SK-N-DZ (cell line): Measurements from ENCODE around the gene WFIKKN1.

Experiments used
- DNase-seq: peaks from one replicate; pipeline ENCODE4 v3.0.0-alpha.2; 2015; ENCODE audit warnings: low spot score

Gene WFIKKN1

DNA sequence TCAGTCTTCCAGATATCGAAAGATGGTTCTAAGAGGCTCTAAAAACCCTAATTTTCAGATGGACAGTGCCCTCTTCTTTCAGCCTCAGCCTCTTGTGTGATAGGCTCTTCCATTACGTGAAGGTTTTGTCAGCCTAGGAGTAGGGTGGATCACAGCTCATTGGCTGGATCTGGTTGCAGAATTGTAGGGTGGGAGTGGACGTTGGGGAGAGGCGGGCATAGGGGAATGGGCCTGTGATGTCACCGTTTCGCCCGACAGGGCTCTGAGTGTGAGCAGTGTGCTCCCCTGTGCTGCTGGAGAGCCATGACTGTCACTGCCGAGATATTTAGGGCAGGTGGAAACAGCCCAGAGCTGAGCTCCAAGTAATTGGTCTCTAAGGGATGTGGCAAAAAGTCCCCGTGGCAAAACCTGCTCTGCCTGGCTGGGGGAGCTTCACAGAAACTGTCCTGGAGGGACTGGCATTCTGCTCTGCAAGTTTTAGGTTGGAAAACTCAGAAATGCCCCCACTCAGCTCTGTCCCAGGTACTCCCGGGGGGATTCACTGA, 6.2 kb upstream of the WFIKKN1 start:
- peak; percentile 78 for DNase-seq

DNA sequence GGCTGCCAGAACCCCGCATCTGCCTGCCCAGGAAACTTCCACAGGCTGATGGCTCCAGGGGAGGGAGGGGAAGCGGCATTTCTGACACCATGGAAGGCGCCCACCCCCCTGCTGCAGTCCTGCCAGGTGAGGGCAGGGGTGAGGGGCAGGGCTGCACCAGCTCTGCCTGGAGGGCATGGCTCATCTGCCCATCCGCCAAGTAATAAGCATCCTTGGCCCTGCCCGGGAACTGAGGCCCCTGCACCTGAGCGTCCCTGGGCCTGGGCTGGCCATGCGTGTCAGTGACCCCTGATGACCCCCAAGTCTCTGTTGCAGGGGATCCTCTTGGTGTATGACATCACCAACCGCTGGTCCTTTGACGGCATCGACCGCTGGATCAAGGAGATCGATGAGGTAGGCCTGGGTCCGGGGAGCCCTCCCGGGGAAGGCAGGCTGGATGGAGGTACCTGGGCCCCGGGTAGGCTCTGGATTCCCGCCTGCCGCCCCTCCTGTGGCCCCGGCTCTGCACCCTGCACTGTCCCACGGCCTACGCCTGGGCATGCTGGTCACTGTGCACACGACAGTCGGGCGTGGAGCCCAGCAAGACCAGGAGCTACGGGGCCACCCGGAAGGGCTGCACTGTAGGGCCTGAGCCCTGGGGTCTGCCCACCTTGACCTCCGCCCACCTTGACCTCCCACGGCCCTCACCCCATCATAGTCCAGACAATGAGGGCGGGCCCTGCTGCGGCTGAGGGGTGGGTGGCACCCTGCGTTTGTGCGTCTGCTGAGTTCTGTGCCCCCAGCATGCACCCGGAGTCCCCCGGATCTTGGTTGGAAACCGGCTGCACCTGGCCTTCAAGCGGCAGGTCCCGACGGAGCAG, 5.4 kb upstream of the WFIKKN1 start:
- no peak for DNase-seq

DNA sequence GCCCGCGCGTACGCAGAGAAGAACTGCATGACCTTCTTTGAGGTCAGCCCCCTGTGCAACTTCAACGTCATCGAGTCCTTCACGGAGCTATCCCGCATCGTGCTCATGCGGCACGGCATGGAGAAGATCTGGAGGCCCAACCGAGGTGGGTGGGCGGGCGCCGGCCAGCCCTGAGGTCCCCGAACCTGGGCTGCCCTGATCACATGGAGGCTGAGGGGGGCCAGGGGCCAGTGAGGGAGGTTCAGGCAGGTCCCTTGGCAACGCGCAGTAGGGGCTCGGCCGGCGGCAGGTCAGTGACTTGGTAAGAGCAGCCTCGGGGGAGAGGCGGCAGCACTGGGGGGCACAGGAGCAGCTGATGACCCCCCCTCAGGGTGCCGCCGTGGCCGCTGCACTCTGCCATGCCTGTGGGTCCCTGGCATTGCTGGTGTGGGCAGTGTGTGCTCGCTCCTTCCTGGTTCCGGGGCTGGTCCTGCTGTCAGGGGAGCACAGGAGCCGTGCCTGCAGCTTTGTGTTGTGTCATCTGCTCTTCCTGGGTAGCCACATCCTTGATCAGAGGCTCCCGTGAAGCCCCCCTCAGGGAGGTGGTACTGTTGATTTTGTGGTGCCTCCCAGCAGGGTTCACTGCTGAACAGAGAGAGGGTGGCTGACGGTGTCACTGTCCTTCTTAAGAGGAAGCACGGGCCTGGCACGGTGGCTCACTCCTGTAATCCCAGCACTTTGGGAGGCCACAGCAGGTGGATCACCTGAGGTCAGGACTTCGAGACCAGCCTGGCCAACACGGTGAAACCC, 4.6 kb upstream of the WFIKKN1 start:
- DNase-seq = no peak

- DNase-seq = no peak
These were observed 3.9 kb upstream of the WFIKKN1 start for GRCh38 chr16:626787-627453.

DNA sequence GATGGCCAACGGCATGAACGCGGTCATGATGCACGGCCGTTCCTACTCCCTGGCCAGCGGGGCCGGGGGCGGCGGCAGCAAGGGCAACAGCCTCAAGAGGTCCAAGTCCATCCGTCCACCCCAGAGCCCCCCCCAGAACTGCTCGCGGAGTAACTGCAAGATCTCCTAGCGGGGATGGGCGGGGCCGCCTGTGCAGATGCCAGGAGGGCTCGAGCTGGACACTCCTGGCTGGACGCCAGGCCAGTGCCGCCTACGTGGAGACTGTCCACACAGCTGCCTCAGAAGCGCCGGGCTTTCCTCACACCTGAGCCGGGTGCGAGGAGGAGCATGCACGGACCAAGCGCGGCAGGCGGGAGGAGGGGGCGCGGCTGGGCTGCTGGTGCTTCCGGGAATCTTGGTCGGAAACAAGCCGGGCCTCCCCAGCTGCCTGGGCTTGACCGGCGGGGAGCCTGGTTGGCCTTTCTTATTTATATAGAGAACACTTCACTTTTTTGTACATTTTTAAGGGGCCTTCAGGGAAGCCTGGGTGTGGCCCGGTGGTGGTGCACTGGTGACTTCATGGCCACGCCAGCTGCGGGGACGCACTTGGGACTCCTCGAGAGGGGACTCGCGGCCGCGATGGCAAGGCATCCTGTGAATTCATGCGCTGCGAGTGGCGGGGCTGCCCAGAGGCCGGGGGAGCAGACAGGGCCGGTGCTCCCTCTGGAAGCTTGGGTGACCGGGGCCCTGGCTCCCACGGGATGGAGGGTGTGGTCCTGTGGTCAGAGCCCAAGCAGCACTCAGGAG, 3.1 kb upstream of the WFIKKN1 start:
- DNase-seq = no peak

DNA sequence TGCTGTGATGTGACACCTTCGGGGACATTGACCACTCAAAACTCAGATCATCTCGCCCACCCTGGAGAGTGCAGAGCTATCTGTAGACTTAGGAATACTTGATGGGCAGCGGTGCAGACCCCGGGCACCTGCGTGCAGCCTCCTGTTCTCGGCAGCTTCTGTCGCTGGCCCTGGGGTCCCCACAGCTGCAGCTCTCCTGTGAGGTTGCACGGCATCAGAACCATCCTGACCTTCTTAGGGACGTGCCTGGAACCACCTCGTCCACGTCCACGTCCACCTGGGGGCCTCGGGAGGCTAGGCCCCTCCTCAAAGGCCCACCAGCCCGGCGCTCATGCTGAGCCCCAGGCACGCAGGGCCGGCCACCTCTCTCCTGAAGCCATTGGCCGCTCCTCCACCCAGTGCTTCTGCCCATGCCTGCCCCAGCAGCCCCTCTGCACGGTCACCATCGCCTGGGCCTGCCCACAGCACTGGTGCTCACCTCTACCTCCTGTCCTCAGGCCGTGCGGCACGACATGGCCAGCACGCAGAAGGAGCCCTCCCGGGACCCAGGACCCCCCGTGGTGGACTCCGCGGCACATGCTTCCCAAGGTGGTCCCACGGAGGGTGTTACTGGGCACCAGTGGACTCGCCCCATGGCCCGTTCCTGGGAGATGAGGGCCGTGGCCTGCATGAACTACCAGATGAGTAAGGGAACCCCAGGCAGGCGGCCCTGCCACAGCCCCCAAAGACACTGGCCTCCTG, 2.3 kb upstream of the WFIKKN1 start:
- DNase-seq = no peak

DNA sequence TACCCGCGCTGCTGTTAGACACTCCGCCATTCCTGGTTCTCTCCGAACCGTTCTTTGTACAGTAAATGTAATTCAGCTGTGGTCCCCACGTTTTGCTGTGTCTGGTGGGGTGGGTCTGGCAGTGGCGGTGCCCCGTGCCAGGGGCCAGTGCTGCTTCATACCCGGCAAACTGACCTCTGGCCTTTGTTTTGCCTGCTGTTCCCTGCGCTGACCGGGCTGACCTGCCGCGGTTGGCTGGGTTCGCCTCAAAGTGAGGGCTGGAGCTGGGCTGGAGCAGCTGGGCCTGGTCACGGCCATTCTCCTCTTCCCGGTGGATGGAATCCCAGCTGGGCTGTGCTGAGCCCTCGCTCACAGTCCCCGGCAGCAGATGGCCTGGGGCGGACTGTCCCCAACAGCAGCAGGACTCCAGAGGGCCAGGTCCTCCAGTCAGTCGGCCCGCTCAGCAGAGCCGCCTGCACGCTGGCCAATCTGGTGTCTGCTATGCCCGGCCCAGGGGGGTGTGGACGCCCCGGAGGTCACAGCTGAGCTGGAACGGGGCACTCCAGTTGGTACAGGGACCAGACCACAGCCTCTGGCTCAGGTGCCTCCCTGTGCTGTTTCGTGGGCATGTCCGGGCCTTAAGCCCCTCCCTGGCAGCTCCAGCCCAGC, 1.5 kb upstream of the WFIKKN1 start:
- DNase-seq = peak; percentile 82

DNA sequence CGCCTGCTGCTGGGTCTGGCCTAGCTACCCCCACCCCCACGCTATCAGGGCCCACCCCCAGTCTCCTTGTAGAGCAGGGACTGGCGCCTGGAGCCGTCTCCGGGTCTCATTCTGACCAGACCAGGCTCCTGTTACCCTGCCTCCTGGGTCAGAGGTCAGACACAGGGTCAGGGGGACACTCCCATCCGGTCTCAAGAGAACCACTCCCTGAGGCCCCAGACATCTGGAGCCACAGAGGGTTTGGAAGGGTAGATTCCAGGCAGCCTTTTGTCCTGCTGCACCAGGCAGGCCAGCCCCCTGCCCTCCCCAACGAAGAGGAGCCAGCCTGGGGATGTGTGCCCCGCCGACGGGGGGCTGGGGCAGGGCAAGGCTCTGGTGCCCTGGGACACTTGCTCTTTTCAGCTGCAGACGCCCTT, 944 bp upstream of the WFIKKN1 start:
- no peak for DNase-seq

DNA sequence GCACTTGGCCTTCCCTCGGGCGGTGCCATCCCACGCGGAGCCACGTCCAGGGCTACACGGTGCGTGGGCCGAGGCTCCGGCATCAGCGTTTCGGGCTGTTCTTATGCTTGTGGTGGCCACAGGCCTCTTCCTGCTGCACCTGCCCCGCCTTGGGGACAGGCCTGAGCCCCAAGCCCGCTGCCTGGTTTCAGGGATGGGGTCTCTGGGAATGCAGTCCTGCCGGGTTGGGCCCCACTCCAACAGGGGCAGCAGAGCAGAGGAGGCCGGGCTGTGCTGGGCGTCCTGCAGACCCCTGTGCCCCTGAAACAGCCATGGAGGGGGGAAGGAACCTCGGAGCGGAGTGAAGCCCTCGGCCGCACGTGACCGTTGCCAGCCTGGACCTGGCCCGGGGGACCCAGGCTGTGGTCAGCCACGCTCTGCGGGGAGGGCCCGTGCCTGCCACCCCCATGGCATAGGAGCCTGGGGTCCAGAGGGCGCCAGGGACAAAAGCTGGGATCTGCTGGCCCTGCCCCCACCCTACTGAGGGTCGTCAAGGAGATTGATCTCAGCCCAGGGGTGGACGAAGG, 453 bp upstream of the WFIKKN1 start:
- peak; percentile 44 for DNase-seq

GRCh38 chr16:631808-632358, 1.1 kb downstream of the WFIKKN1 start:
- DNase-seq = no peak

GRCh38 chr16:632486-633335, 1.9 kb downstream of the WFIKKN1 start:
- DNase-seq = no peak

GRCh38 chr16:633336-634050, 2.7 kb downstream of the WFIKKN1 start:
- no peak for DNase-seq

DNA sequence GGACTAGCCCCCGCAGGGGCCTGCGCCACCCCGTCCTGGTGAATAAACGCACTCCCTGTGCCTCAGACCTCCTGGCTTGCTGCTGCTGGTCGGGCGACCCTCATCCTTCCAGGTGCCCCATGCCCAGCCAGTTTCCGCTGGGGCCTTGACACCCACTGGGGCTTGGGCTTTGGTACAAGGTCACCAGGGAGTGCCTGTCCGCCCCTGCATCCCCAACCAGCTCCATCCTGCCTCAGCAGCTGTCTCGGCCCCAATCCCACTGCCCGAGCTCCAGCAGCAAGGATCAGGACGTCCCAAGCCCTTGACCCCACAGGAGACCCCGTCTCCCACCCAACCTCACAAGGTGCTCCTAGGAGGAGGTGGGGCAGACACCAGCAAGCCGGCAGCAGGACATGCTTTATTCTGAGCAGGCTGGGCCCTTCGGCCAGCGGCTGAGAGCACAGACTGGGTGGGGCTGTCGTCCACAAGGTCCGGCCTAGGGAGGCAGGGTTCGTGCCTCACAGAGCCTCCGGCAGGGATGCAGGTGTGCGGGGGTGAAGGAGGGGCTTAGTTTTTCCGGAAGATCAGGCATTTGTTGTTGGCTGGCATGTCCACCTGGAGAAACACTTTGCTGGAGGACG, 3.4 kb downstream of the WFIKKN1 start:
- DNase-seq = no peak

GRCh38 chr16:634996-635395, 4.2 kb downstream of the WFIKKN1 start:
- DNase-seq = no peak

- DNase-seq = no peak
These were observed 4.9 kb downstream of the WFIKKN1 start for GRCh38 chr16:635573-636205.

GRCh38 chr16:636206-637080, 5.7 kb downstream of the WFIKKN1 start, which contains the start of gene METTL26:
METTL26 (minus strand) TSS chr16:636305; CDS start chr16:636290, 15 bp downstream.
- DNase-seq = peak; percentile 96
